Stimulated activated CD8-positive, alpha-beta memory T cell treated with anti-CD3 and anti-CD28 coated beads, Interleukin-15, amount 100 ng/mL, for 1 hour (primary cell): ENCODE data around the gene CCDC77.

ENCODE experiments used
- DNase-seq: peaks from one replicate; pipeline ENCODE4 v3.0.0-alpha.2; 2020; ENCODE audit warnings: low read depth

Gene CCDC77

GRCh38 chr12:452667-453210 is 51.3 kb downstream of the CCDC77 start:
- DNase-seq = no peak

GRCh38 chr12:454833-455232 is 53.4 kb downstream of the CCDC77 start:
- DNase-seq = no peak

GRCh38 chr12:455821-456220 is 54.4 kb downstream of the CCDC77 start:
- DNase-seq = no peak

GRCh38 chr12:457676-458075 is 56.2 kb downstream of the CCDC77 start:
- no peak for DNase-seq

GRCh38 chr12:459050-459429 is 57.6 kb downstream of the CCDC77 start:
- DNase-seq = no peak

GRCh38 chr12:459430-460258 is 58.2 kb downstream of the CCDC77 start, which contains the start of gene B4GALNT3:
B4GALNT3 (plus strand) TSS chr12:459939; CDS start chr12:460377, 438 bp downstream.
- no peak for DNase-seq

GRCh38 chr12:460261-461230 is 59.1 kb downstream of the CCDC77 start:
- DNase-seq = no peak

- DNase-seq = no peak
These were observed 60.0 kb downstream of the CCDC77 start for GRCh38 chr12:461425-461824.

- DNase-seq = no peak
These were observed 61.7 kb downstream of the CCDC77 start for GRCh38 chr12:462936-463705.

GRCh38 chr12:464484-465267 is 63.2 kb downstream of the CCDC77 start:
- DNase-seq = no peak

GRCh38 chr12:466039-466438 is 64.6 kb downstream of the CCDC77 start:
- no peak for DNase-seq

GRCh38 chr12:466762-467161 is 65.3 kb downstream of the CCDC77 start:
- no peak for DNase-seq

GRCh38 chr12:467591-467990 is 66.1 kb downstream of the CCDC77 start:
- DNase-seq = no peak

GRCh38 chr12:468671-469389 is 67.4 kb downstream of the CCDC77 start:
- no peak for DNase-seq

- DNase-seq = no peak
These were observed 68.7 kb downstream of the CCDC77 start for GRCh38 chr12:470133-470532.

- no peak for DNase-seq
These were observed 71.8 kb downstream of the CCDC77 start for GRCh38 chr12:473198-473597.

- no peak for DNase-seq
These were observed 72.6 kb downstream of the CCDC77 start for GRCh38 chr12:473863-474577.

- no peak for DNase-seq
These were observed 73.8 kb downstream of the CCDC77 start for GRCh38 chr12:475286-475685.

GRCh38 chr12:479161-479560 is 77.7 kb downstream of the CCDC77 start:
- no peak for DNase-seq
